GM19043 (cell line): ENCODE measurements around the gene CLEC16A.
A peak's percentile ranks its signal among the peaks of the same experiment; 100 is the strongest.

Source experiments
- ATAC-seq: cut with Tn5 transposase; IDR thresholded peaks from one replicate; pipeline ENCODE4 v1.9.1; 2021; ENCODE audit warnings: low read depth; ENCODE audit not compliant: unreplicated experiment

CLEC16A gene

GRCh38 chr16:11224894-11225676, 280.7 kb downstream of the CLEC16A start:
- ATAC-seq = peak; percentile 92

DNA sequence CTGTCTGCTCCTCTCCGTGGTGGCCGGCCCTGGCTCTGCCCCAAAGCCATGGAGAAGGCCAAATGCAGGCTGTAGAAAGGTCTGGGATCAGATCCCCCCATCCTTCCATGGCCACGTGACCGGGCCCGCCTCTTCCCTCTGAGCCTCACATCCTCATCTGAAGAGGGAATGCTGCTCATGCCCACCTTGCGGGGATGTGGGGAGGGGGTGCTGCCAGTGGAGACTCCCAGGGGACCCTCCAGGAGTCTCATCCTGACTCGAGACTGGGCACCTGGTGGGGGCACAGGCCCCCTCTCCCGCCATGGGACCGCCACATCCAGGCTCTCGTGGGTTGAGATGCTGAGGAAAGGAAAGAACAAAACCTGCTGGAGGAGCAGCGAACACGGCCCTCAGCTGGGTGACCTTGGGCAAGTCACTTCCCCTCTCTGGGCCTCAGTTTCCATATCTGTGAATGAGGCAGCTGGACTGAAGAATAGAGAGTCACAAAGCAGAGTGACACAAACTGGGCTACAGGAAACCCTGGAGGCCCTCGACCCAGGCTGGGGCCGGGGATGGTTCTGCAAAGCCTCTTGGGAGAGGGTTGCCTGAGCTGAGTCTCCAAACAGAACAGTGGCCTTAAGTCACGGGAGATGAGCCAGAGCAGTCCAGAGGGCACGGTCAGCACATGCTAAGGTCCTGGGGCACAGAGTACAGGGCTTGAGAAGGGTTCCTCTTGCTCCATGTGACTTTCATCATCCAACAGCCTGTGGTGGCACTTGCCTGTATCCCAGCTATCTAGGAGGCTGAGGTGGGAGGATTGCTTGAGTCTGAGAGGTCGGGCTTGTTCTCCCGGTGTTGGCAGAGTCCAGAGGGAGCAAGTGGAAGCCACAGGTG, 281.5 kb downstream of the CLEC16A start:
- no peak for ATAC-seq

- no peak for ATAC-seq
Observed at GRCh38 chr16:11229432-11229831, 285.1 kb downstream of the CLEC16A start.

DNA sequence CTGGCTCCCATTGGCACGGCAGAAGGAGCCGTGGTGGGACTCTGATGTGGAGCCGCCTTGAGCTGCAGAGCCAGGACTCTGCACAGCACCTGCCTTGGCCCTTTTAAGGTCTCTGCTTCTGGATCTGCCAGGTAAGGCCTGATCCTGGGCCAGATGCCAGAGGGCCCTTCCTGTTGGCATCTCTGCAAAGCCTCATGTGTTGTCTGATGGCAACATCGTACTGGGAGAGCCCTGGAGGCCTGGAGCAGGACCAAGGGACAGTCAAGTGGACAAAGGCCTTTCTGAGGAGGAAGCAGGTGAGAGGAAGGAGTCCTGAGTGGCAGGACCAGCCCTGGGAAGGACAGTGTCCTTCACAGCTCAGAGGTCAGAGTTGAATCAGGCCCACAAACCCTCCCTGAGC, 285.5 kb downstream of the CLEC16A start:
- no peak for ATAC-seq

DNA sequence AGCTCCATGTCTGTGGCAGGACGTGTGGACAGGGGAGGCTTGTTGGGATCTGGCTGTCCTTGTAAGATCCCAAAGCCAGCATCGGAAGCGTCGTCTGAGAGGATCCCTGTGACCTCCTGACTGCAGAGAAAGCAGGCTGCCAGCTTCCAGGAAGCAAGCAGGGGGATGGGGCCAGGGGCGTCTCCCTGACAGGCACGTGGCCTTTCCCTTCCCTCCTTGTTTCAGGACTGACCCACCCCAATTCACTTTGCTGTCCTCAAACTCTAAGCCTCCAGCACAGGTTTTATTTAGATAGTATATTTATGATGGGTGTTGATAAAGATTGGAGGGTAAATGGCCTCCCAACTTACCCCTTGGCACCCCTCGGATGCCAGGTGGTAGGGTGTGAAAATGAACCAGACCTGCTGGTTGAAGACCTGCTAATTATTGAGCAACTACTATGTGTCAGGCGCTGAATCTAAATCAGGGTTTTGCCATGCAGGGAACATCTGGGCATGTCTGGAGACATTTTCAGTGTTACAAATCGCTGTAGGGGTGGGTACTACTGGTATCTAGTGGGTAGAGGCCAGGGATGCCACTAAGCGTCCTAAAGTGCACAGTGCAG, 287.1 kb downstream of the CLEC16A start:
- no peak for ATAC-seq
